GF-D8 (cell line): ENCODE data around the gene C2orf72.

ENCODE experiments used
- DNase-seq: peaks from one replicate; lab custom pipeline; 2025; lab: John Stamatoyannopoulos, UW

Gene C2orf72

GRCh38 chr2:231069379-231070054 lies 32.2 kb downstream of the C2orf72 start:
- no peak for DNase-seq

- no peak for DNase-seq
Observed at GRCh38 chr2:231084565-231084964, 47.2 kb downstream of the C2orf72 start.

GRCh38 chr2:231088754-231089153 lies 51.4 kb downstream of the C2orf72 start:
- DNase-seq = no peak

- no peak for DNase-seq
Observed at GRCh38 chr2:231093933-231094332, 56.6 kb downstream of the C2orf72 start.

- no peak for DNase-seq
Observed at GRCh38 chr2:231094736-231095346, 57.5 kb downstream of the C2orf72 start.
